ENCODE results near the gene SATB1. TPM values are rescaled to one million over a fixed set of nuclear protein-coding genes. Genes with fewer than 3 reads are reported as not detected.

Gene SATB1
- total RNA-seq, 1 experiment from 2014 or later = 2.7 TPM

DNA sequence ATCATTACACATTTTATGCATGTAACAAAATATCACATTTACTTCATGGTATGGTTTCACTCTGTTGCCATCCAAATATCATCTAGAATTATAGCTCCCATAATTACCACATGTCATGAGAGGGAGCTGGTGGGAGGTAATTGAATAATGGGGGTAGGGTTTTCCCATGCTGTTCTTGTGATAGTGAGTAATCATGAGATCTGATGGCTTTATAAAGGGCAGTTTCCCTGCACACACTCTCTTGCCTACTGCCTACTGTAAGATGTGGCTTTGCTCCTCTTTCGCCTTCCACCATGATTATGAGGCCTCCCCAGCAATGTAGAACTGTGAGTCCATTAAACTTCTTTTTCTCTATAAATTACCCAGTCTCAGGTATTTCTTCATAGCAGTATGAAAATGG lies 123.4 kb downstream of the SATB1 start:
- Histone ChIP-seq H4K20me1 (ENCODE audit: insufficient read depth) (no peaks in the 10 kb centered on the region), H3K4me2 (ENCODE audit: low read length) (no peak overlapping the region), H3K9me3 (ENCODE audit: control insufficient read depth in 1 of 2, insufficient read depth in 1 of 2, low read depth in 1 of 2, low read length in 2 of 2) (peaks cover 0 to 5% of the 10 kb centered on the region in 2 experiments; a peak in 1 of 4 replicates), H3K27ac (ENCODE audit: low read depth, low read length) (no peak overlapping the region), H3K4me3 (replicated peaks in 1 of 2; ENCODE audit: low read depth in 1 of 2, low read length in 2 of 2) (no peak overlapping the region), H3K4me1 (ENCODE audit: control insufficient read depth in 1 of 2, insufficient read depth in 2 of 2, low read length in 2 of 2) (no peaks in the 10 kb centered on the region), H2AFZ (ENCODE audit: low read depth, low read length, poor library complexity, severe bottlenecking) (no peak overlapping the region), H3K9ac (ENCODE audit: low read length) (no peak overlapping the region), H3K9me2 (ENCODE audit: insufficient read depth) (no peaks in the 10 kb centered on the region; the same call in 1 of the 2 replicates), H3K27me3 (ENCODE audit: insufficient read depth, low read length) (no peaks in the 10 kb centered on the region), H3K36me3 (ENCODE audit: control insufficient read depth in 1 of 2, insufficient read depth in 2 of 2, low read length in 2 of 2) (no peaks in the 10 kb centered on the region), H3K79me2 (ENCODE audit: insufficient read depth, low read length) (no peaks in the 10 kb centered on the region)
- ChIA-PET RAD21 (ENCODE audit: low non-redundant PET in 1 of 2, low total read pairs in 2 of 2, uncharacterized antibody in 2 of 2, unreplicated experiment in 2 of 2) (no interaction called here), CTCF (interaction anchor here (0.9 kb wide), 1 partner anchor 408 kb away, joined by 3 read pairs; no protein-coding TSS in a partner anchor), POLR2A (no interaction called here)
- TF ChIP-seq SRF (IDR thresholded peaks at IDR 0.05; ENCODE audit: low read depth) (no peak), ZFX (IDR thresholded peaks at IDR 0.05) (no peak), SIN3A (IDR thresholded peaks at IDR 0.05; ENCODE audit: low read depth) (no peak), TCF7L2 (IDR thresholded peaks at IDR 0.05; ENCODE audit: borderline replicate concordance, extremely low read depth, insufficient read depth, insufficient read length) (no peak), ZNF274 (IDR thresholded peaks at IDR 0.05; ENCODE audit: low read depth, low read length) (no peak), EGR1 (IDR thresholded peaks at IDR 0.05; ENCODE audit: low read depth) (no peak), EZH2 (IDR thresholded peaks at IDR 0.05) (no peak), SP1 (IDR thresholded peaks at IDR 0.05; ENCODE audit: low read depth) (no peak), POLR2A (IDR thresholded peaks at IDR 0.05; ENCODE audit: borderline replicate concordance, extremely low read depth, insufficient read depth, insufficient read length) (no peak), CEBPB (IDR thresholded peaks at IDR 0.05; ENCODE audit: low read depth) (no peak), ELF1 (IDR thresholded peaks at IDR 0.05; ENCODE audit: borderline replicate concordance, low read depth) (no peak), FOSL1 (IDR thresholded peaks at IDR 0.05; ENCODE audit: low read depth) (no peak)
- TF ChIP-seq, protein P1, sequence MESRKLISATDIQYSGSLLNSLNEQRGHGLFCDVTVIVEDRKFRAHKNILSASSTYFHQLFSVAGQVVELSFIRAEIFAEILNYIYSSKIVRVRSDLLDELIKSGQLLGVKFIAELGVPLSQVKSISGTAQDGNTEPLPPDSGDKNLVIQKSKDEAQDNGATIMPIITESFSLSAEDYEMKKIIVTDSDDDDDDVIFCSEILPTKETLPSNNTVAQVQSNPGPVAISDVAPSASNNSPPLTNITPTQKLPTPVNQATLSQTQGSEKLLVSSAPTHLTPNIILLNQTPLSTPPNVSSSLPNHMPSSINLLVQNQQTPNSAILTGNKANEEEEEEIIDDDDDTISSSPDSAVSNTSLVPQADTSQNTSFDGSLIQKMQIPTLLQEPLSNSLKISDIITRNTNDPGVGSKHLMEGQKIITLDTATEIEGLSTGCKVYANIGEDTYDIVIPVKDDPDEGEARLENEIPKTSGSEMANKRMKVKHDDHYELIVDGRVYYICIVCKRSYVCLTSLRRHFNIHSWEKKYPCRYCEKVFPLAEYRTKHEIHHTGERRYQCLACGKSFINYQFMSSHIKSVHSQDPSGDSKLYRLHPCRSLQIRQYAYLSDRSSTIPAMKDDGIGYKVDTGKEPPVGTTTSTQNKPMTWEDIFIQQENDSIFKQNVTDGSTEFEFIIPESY (IDR thresholded peaks at IDR 0.05; ENCODE audit: extremely low read depth, insufficient replicate concordance, low read length) = no peak
- TF ChIP-seq, protein P2, sequence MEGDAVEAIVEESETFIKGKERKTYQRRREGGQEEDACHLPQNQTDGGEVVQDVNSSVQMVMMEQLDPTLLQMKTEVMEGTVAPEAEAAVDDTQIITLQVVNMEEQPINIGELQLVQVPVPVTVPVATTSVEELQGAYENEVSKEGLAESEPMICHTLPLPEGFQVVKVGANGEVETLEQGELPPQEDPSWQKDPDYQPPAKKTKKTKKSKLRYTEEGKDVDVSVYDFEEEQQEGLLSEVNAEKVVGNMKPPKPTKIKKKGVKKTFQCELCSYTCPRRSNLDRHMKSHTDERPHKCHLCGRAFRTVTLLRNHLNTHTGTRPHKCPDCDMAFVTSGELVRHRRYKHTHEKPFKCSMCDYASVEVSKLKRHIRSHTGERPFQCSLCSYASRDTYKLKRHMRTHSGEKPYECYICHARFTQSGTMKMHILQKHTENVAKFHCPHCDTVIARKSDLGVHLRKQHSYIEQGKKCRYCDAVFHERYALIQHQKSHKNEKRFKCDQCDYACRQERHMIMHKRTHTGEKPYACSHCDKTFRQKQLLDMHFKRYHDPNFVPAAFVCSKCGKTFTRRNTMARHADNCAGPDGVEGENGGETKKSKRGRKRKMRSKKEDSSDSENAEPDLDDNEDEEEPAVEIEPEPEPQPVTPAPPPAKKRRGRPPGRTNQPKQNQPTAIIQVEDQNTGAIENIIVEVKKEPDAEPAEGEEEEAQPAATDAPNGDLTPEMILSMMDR (IDR thresholded peaks at IDR 0.05 in 2 of 3, conservative IDR thresholded peaks at IDR 0.05 in 1 of 3; ENCODE audit: borderline replicate concordance in 1 of 3, insufficient read depth in 1 of 3, low read depth in 2 of 3, low read length in 2 of 3) = no peak
- TF ChIP-seq, protein P3, sequence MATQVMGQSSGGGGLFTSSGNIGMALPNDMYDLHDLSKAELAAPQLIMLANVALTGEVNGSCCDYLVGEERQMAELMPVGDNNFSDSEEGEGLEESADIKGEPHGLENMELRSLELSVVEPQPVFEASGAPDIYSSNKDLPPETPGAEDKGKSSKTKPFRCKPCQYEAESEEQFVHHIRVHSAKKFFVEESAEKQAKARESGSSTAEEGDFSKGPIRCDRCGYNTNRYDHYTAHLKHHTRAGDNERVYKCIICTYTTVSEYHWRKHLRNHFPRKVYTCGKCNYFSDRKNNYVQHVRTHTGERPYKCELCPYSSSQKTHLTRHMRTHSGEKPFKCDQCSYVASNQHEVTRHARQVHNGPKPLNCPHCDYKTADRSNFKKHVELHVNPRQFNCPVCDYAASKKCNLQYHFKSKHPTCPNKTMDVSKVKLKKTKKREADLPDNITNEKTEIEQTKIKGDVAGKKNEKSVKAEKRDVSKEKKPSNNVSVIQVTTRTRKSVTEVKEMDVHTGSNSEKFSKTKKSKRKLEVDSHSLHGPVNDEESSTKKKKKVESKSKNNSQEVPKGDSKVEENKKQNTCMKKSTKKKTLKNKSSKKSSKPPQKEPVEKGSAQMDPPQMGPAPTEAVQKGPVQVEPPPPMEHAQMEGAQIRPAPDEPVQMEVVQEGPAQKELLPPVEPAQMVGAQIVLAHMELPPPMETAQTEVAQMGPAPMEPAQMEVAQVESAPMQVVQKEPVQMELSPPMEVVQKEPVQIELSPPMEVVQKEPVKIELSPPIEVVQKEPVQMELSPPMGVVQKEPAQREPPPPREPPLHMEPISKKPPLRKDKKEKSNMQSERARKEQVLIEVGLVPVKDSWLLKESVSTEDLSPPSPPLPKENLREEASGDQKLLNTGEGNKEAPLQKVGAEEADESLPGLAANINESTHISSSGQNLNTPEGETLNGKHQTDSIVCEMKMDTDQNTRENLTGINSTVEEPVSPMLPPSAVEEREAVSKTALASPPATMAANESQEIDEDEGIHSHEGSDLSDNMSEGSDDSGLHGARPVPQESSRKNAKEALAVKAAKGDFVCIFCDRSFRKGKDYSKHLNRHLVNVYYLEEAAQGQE (IDR thresholded peaks at IDR 0.05; ENCODE audit: low read depth) = no peak
- DNase-seq (ENCODE audit: low read depth, low spot score) (no peak), ATAC-seq (no peak)
- no TSS peak for BruUV-seq (replicated peaks)
- intact Hi-C loops (cut with micrococcal nuclease) = no loop called here
